Limb (tissue), 2 donors: Measurements from ENCODE around the gene MKRN3.
A peak's percentile ranks its signal among the peaks of the same experiment; 100 is the strongest.

Source experiments
- DNase-seq, 2 donors: peaks; one replicate each; pipeline ENCODE4 v3.0.0-alpha.2; 2016; ENCODE audit errors: extremely low spot score in 2 of 2

MKRN3 gene

DNA sequence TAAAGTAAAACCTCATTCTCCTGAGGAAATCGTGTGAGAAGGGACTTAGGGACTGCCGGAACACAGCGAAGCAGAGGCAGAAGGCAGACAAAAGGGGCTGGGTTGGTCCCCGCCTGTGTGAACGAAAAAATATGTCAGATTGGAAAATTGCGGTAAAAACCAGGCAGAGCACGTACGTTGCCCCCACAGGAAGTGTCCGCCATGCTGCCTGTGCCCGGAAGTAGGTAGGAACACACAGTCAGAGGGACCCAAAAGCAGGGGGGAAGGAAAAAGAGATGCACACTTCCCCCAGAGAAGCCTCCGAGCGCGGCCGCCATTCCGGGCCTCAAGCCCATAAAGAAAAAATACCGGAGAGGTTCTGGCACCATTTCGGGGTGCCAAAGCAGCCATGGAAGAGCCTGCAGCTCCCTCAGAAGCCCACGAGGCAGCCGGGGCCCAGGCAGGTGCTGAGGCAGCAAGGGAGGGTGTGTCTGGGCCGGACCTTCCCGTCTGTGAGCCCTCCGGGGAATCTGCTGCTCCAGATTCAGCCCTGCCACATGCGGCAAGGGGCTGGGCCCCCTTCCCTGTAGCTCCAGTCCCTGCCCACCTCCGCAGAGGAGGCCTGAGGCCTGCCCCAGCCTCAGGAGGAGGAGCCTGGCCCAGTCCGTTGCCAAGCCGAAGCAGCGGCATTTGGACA lies at the start of gene MKRN3:
TSS of gene MKRN3 (plus strand) at position 280 of the 676 bp plus-strand sequence. CDS start at position 389, 109 bp downstream.
- peak; percentile 15 to 79 for DNase-seq

DNA sequence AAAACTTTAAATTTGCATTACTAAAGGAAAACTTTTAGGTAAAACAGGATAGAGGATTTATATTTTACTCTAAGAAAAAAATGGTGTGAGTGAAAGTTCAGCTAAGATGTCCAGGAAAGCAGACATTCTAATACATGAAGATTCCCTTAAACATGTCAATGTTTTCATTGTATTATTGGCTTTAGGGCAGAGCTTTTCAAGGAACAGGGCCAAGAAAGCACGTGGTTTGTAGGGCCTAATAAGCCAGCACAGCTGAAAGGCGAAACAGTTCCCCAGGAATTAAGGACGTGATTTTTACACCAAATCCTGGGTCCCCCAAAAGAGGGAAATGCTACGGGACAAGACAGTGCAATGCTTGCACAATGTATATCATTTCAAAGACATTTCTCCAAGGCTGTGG lies 48.6 kb upstream of the MKRN3 start:
- no peak for DNase-seq

DNA sequence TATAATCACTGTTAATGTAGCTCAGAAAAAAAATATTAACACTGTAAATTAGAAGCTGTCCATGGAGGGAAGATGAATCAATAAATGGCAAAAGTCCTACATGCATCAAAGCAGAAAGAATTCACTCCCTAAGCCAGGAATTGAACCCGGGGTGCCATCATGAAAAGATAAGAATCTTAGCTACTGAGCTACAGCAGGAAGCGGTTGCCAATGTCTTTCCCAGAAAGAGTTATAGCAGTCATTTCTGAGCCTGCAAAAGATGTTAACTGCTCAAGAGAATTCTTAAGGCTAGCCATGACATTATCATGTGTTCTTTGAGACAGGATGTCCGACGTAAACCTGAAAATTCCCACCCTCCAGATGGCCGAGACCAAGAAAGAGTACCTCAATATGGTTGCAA lies 47.4 kb upstream of the MKRN3 start:
- no peak for DNase-seq

DNA sequence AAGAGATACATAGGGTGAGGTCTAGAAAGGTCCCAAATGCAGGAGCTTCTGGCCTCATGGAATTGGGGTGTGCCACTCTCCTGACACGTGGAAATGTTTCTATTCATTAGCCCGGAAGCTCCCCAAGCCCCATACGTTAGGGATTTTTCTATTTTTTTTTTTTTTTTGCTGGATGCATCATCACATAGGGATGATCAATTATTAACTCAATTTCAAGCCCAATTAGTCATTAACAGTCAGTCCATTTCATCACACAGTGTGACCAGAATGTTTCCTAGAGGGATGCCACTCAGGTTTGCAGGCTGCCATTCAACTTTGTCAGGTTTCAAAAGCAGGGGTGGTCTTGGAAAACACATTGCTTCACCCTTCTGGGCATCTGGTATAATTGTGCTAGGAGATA lies 40.7 kb upstream of the MKRN3 start:
- DNase-seq = no peak

DNA sequence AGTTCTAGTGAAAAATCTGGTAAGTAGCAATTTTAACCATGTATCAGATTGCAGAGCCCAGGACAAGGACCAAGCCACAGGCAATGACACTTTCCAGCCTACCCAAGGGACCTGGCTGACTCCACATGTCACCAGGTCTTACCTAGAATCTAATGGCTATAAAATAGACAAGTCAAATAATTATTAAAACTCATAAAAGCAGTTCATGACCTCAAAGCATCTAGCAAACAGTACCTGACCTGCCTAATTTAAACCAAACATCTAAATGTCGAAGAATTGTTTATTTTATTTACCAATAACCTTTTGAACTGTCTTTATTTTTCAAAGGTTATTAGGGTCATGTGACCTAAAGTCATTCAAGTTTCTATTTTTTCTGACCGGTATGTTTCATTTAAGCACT lies 35.6 kb upstream of the MKRN3 start:
- DNase-seq = no peak

DNA sequence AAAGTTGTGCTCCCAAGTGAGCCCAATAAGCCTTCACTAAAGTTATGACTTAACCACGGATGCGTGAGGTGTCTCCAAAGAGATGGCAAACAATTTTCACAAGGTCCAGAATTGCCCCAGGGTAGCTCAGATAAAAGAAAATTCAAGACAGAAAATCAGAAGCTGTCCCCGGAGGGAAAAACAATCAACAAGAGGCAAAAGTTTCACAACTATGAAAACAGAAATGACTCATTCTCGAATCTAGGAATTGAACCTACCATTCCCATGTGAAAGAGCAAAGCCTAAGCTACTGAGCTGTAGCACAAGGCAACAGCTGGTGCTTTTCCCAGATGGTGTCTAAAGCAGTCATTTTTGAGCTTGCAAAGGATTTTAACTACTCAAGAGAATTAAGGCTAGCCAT lies 33.5 kb upstream of the MKRN3 start:
- DNase-seq = no peak

DNA sequence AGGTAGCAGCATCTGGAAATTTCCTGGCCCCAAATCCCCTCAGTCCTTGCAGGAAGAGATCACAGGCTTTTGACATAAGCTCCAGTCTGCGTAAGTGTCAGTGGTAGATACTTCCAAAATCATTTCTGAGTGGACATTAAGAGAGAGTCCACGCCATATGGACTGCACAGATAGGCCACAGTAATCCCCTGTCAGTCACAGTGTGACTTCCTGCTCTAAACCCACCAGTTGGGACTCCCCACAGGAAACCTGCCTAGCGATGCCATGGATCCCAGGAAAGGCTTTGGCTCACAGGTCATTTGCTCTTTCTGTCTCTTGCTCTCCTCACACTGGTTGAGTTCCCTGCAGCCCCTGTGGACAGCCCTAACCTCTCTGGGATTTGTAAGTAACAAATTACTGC lies 28.8 kb upstream of the MKRN3 start:
- DNase-seq = no peak

DNA sequence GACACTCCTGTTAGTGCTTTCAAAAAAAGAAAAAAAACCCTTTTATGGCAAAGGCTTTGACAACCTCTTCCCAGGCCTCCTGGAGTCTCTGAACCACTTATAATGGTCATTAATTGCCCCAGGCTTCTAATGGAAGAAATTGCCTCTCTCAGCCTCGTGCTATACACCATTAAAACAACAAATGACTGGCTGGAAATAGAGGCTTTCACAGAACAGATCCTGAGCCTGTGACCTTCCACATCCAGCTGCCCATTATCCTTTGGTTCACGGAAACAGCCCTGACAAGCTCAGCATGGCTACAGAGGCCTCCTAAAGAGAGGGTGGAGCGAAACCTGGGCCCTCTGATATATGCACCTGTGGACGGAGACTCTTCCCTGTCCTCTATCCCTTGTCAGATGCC lies 26.8 kb upstream of the MKRN3 start:
- no peak for DNase-seq

DNA sequence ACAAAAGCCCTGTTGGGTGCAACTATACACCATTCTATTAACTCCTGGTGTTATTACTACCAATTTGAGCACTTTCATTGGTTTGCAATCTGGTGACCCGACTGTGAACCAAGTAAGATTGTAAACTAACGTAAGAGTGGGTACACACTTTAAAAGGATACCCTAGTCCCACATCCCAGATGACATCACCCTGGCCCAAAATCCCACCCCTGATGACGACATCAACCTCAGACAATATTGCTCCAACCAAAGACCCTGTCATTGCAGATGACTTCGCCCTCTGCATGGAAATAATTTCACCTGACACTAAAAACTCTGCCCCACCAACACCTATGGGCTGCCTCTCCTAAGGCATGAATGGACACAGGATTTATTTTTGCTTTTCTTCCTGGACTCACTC lies 25.6 kb upstream of the MKRN3 start:
- no peak for DNase-seq

DNA sequence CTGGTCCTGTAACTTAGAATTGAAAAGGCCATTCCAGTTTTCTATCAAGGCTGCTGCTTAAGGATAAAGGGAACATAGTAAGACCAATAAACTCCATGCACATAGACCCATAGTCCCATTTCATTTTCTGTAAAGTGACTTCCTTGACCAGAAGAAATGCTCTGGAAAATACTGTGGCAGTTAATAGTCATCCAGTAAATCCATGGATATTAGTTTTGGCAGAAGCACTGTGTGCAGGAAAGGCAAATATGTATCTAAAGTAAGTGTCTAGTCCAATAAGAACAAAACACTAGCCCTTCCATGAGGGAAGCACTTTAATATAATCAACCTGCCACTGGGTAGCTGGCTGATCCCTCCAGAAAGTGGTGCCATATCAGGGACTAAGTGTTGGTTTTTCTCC lies 19.3 kb upstream of the MKRN3 start:
- DNase-seq = no peak

DNA sequence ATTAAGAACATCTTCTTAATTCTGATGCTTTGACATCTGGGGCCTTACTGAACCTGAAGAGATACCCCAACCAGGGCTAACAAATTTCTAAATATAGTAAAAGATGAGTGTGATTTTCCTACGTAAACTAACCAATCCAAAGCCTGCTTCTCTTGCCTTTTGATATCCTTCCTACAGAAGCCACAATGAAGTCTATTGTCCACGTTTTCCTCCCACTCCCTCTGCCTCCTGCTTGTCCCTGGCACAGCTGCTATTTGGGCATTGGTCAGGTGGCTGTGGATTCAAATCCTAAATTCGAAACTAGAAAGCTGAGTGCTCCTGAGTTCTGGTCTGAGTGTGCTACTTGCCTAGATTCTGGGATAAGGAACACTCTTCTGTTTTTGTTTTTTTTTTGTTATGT lies 17.4 kb upstream of the MKRN3 start:
- no peak for DNase-seq

DNA sequence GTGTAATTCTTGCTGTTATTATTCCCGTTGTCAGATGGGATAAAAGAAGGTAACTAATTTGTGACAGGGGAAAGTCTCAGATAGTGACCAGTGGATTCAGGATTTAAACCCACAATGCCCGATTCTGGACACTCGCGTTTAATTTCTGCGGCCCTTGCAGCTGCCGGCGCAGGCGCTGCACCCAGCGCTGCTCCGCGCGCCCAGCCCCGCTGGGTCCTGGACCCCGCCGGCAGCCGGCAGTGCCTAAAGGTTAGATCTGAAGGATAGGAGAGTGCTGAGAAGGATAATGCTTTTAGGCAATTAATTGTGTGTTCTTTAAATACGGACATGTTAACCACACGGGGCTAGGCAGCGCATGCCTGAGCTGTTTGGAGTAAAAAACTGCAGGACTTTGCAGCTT lies 3.6 kb upstream of the MKRN3 start:
- DNase-seq = no peak

DNA sequence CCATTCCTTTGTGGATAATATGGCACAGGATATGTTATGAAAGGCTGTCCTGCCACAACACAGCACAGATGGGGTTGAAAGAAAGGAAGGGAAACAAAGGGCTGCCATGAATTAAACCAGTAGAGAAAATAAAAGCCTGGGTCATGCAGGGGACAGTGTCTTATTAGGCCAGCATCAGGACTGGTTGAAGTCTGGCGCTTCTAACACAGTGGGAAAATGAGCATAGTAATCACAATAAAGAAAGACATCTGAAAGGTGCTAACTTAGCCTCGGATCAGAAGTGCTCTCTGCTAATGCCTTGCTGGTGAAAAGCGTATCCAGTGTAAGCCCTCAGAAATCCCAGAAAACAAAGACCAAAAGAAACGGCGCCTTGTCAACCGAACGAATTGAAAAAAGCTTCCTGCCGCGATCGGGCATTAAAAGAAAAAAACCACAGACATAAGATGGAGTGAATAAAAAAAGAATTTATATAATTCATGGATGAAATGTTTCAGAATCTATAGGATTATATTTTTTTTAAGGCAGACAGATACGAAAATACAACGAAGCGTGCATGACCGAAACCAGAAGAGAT lies 566 bp upstream of the MKRN3 start:
- DNase-seq = no peak

DNA sequence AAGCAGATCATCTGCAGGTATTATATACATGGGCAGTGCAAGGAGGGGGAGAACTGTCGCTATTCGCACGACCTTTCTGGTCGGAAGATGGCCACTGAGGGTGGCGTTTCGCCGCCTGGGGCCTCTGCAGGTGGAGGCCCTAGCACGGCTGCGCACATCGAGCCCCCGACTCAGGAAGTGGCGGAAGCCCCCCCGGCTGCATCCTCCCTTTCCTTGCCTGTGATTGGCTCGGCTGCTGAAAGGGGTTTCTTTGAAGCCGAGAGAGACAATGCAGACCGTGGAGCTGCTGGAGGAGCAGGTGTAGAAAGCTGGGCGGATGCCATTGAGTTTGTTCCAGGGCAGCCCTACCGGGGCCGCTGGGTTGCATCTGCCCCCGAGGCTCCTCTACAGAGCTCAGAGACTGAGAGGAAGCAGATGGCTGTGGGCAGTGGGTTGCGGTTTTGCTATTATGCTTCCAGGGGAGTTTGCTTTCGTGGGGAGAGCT lies 639 bp downstream of the MKRN3 start:
- peak in 1 of 2 donors; percentile 72 for DNase-seq

DNA sequence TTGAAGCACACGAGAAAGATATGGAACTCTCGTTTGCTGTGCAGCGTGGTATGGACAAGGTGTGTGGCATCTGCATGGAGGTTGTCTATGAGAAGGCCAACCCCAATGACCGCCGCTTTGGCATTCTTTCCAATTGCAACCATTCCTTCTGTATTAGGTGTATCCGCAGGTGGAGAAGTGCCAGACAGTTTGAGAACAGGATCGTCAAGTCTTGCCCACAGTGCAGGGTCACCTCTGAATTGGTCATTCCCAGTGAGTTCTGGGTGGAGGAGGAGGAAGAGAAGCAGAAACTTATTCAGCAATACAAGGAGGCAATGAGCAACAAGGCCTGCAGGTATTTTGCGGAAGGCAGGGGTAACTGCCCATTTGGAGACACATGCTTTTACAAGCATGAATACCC lies 1.2 kb downstream of the MKRN3 start:
- DNase-seq = no peak

DNA sequence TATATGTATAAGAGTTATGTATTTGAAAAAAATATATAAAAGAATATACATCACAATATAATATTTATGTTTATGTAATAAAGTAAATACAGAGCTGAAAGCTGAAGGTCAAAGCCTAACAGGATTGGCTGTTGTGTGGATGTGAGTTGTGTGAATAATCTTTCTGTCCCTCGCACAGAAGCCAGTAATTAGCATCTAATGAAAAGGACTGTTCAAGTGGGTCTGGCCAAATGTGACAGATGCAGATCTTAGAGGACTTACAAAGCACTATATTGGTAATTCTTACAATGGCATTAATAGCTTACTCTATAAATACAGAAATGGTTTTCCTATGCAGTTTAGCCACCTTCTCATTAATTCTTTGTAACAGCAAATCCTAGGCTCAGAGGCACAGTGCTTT lies 2.4 kb downstream of the MKRN3 start:
- no peak for DNase-seq

DNA sequence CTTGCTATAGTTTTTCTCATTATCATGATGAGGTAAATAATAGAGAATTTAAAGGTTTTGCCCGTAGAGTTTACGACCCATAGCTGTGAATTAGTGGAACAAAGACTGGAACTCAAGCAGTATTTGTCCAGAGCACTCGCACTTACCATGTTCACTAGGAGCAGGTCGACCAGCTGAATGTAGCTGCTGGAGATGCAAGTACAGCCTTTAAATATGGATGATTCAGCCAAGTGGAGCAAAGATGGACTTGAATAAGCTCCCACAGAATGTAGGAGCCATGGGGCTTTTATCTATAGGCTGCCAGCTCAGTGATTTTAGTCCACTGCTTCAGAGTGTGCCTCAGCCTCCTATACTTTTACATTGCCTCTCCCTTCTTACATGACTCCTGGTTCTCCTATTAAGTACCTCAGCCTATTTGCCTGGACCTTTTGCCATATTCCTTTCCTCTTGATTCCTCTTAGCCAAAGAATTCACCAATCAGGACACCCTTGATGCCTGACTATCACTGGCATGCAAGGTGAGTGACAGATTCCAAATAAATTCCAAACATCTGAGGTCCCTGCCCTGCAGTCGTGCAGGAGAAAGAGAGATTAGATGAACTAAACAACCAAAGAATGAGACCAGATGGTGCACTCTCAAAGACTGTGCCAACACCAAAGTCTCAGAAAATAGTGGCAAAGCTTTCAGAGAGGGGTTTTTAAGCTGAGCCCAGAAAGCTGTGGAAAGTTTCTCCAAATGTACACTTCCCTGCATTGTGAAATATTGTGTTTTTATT lies 3.9 kb downstream of the MKRN3 start:
- DNase-seq = no peak

DNA sequence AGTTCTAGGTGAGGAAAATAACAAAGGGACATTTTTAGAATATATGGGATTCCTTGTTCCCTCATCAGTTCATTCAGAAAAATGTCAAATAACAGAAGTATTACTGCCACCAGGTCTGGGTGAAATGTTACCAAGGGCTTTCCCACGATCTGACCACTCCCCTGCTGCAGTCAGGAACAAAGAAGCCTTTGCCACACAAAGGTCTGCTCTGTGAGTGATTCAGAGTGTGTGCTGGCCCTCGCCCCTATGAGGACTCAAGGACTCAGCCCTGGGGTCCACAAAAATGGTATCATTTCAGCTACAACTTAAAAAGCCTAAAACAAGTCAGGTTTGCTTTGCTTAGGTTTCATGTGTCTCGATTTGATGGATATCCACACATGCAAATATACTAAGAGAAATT lies 5.0 kb downstream of the MKRN3 start:
- no peak for DNase-seq

DNA sequence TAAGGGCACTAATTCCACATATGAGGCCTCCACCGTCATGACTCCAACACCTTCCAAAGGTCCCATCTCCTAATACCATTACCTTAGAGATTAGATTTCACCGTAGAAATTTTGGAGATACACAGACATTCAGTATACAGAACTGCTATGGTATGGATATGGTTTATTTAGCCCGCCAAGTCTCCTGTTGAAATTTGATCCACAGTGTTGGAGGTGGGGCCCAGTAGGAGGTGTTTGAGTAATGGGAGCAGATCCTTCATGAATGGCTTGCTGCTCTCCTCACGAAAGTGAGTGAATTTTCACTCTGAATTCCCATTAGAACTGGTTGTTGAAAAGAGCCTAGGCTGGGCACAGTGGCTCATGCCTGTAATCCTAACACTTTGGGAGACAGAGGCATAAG lies 7.4 kb downstream of the MKRN3 start:
- DNase-seq = no peak

DNA sequence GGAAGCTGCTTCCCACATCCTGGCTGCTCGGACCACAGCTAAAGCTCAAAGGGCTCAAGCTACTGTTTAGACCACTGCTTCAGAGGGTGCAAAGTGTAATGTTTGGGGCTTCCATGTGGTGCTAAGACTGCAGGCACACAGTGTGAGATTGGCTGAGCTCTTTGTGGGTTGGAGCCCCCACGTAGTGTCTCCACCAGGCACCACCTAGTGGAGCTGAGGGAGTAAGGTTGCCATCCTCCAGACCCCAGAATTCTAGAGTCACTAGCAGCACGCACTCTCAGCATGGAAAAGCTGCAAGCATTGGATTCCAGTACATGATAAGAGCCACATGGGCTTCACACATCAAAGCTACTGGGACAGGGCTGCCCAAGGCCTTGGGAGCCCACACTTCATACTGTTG lies 9.3 kb downstream of the MKRN3 start:
- DNase-seq = no peak

DNA sequence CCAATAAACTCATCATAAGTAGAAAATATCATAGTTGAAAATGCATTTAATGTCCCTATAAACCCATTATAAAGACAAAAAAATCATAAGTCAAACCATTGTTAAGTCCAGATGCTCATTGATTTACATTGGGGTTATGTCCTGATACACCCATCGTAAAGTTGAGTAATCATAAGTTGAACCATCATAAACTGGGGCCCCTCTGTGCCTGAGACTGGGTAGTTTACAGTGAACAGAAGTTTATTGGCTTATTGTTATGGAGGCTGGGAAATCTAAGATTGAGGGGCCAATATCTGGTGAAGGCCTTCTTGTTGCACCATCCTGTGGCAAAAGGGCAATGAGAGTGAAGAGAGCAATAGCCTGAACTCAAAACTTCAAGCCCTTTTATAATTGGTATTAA lies 10.6 kb downstream of the MKRN3 start:
- DNase-seq = no peak

DNA sequence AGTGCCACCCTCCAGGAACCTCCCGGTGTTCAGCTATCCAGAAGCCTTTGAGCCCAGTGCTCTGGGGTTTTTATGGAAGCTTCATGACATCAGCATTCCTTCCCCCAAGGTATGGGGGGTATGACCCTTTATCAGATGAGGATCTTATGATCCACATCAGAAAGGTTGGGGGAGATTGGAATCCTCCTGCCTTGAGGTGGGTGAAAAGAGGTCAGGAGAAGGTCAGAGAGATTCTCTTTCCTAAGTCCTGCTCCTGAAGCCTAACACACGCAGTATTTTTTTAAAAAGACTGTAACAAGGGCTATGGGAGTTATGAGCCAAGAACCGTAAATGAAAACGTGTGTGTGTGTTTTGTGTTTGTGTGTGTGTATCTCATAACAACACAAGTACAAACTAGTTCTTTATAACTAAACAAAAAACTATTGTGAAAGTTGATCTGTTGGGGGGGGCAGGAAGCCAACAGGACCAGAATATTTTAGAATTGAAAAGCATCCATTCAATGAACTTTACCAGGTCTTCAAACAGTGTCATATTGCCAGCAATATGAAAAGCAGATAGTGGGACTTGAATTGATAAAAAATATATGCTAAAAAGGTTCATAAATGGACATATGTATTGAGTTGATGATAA lies 13.2 kb downstream of the MKRN3 start:
- no peak for DNase-seq
